ENCODE data around the gene TSPAN11.

DNA sequence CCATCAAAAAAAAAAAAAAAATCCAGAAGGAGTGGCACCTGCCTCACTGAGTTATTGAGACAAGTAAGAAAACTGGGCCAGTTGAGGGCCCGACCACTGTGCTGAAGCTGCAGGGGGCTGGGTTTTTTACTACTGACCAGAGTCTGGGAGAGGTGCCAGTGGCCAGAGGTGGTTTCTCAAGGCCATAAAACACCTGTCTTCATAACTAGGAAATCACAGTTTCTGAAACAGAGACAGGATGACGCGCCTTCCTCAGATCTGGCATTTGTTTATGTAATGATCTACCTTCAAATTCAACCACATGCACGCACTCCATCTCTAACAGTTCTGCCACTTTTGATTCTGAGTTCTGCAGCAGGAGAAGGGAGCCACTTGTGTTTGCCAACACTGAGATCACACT is 12.7 kb downstream of the TSPAN11 start:
- TF ChIP-seq EZH2 (IDR thresholded peaks at IDR 0.05; ENCODE audit: borderline replicate concordance) (no peak), EZH2phosphoT487 (IDR thresholded peaks at IDR 0.05; ENCODE audit: low read depth, severe bottlenecking, unreplicated experiment) (no peak)
- TF ChIP-seq, protein P1, sequence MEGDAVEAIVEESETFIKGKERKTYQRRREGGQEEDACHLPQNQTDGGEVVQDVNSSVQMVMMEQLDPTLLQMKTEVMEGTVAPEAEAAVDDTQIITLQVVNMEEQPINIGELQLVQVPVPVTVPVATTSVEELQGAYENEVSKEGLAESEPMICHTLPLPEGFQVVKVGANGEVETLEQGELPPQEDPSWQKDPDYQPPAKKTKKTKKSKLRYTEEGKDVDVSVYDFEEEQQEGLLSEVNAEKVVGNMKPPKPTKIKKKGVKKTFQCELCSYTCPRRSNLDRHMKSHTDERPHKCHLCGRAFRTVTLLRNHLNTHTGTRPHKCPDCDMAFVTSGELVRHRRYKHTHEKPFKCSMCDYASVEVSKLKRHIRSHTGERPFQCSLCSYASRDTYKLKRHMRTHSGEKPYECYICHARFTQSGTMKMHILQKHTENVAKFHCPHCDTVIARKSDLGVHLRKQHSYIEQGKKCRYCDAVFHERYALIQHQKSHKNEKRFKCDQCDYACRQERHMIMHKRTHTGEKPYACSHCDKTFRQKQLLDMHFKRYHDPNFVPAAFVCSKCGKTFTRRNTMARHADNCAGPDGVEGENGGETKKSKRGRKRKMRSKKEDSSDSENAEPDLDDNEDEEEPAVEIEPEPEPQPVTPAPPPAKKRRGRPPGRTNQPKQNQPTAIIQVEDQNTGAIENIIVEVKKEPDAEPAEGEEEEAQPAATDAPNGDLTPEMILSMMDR (IDR thresholded peaks at IDR 0.05; ENCODE audit: poor library complexity): no peak

All from hepatocyte (in vitro differentiated cells).